NB4 (cell line): Measurements from ENCODE around the gene KIF22.
"Not testable (repeated sequence)": the region's sequence is repeated elsewhere in the genome, so short reads cannot be mapped to it uniquely, and the experiment has no call there.

ENCODE experiments used
- MAX ChIP-seq: IDR thresholded peaks from 2 replicates; pipeline ENCODE4 v1.6.1; 2011; ENCODE audit warnings: low read depth, low read length
- MYC ChIP-seq: IDR thresholded peaks from 2 replicates; pipeline ENCODE4 v1.6.1; 2011; ENCODE audit warnings: low read depth, low read length
- POLR2A ChIP-seq: IDR thresholded peaks from 2 replicates; pipeline ENCODE4 v1.6.1; 2011; ENCODE audit warnings: mild to moderate bottlenecking; ENCODE audit not compliant: insufficient read length; ENCODE audit errors: extremely low read depth
- TF ChIP-seq, protein P1 (sequence below): IDR thresholded peaks from one replicate; pipeline ENCODE4 v1.5.1; 2012; ENCODE audit warnings: low read depth, low read length

- TF ChIP-seq, protein P1, sequence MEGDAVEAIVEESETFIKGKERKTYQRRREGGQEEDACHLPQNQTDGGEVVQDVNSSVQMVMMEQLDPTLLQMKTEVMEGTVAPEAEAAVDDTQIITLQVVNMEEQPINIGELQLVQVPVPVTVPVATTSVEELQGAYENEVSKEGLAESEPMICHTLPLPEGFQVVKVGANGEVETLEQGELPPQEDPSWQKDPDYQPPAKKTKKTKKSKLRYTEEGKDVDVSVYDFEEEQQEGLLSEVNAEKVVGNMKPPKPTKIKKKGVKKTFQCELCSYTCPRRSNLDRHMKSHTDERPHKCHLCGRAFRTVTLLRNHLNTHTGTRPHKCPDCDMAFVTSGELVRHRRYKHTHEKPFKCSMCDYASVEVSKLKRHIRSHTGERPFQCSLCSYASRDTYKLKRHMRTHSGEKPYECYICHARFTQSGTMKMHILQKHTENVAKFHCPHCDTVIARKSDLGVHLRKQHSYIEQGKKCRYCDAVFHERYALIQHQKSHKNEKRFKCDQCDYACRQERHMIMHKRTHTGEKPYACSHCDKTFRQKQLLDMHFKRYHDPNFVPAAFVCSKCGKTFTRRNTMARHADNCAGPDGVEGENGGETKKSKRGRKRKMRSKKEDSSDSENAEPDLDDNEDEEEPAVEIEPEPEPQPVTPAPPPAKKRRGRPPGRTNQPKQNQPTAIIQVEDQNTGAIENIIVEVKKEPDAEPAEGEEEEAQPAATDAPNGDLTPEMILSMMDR: not testable (repeated sequence)
- not testable (repeated sequence) for TF ChIP-seq POLR2A, MAX, MYC
These were observed 44.0 kb upstream of the KIF22 start for GRCh38 chr16:29746518-29746917.
